Stimulated activated naive CD4-positive, alpha-beta T cell treated with Interleukin-2 at 50 U/mL for 16 hours (primary cell): Measurements from ENCODE around the gene ATP8A2.
A peak's percentile ranks its signal among the peaks of the same experiment; 100 is the strongest.

Experiments used
- DNase-seq: peaks from one replicate; lab custom pipeline; 2025; lab: John Stamatoyannopoulos, UW

ATP8A2 gene

DNA sequence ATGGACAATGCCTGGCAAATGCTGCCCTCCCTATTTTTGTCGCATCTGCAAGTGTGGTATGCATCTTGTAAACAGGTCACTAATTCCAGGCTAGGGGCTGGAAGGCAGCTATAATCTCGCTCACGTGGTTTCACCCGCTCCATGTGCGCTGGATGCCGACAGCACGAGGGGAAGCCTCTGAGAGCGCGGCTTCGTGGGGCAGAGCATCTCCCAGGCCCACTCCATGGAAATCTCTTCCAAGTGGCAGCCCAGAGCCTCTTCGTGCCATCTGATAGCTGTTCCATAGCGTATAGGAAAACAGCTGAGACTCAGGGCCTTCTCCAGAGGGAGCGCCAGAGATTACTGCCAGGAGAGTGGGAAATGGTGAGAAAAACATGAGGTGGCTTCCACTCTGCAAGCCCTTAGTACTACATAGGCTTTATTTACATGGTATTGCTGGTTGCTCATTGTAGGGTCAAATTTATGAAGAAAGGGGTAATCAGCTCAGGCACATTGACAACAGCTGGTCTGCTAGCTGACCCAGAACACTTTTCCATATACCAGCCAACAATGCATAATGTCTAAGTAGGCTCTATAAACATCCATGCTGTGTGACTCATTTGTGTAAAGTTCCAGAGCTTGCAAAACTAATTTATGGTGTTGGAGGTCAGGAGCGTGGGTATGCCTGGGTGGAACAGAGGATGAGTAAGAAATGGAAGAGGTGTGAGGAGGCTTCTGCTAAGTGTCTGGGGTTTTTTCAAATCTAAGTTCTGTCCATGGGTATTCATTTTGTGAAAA, 514.9 kb downstream of the ATP8A2 start:
- DNase-seq = peak; percentile 35

GRCh38 chr13:25887962-25888655, 516.3 kb downstream of the ATP8A2 start:
- DNase-seq = no peak

- DNase-seq = no peak
Measured at GRCh38 chr13:25890671-25891212, 519.0 kb downstream of the ATP8A2 start.

GRCh38 chr13:25898991-25899390, 527.2 kb downstream of the ATP8A2 start:
- no peak for DNase-seq

DNA sequence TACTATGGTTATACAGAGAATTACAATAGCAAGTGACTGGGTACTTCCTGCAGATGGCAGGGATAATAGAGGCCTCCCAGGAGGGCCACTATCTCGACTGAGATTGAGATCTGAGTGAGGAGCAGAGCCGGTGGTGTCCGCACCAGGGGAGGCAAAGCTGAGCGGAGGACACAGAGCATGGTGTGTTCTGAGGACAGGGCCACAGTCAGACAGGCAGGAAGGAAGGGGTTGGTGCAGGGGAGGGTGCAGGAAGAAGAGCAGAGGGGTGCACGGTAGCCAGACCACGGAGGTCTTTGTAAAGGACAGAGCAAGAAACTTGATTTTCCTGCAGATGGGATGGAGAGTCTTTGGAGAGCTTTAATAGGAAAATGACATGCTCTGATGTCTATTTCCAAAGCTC, 527.7 kb downstream of the ATP8A2 start:
- DNase-seq = no peak

DNA sequence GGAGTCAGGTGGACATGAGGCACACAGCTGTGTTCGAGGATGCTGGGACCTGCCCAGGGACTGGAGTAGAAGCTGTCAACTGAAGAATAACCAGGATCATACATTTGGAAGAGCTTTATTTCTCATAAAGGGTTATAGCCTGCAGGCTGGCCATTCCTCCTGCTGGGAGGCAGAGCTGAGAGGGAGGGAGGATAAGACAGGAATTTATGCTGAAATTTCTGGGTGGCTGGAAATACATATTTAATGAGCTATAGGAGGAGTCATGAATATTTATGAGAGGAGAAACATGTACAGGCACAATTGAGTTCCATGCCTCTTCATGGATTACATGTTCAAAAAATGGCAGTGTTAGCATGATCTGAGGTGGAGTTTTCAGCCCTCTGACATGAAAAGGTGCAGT, 528.2 kb downstream of the ATP8A2 start:
- DNase-seq = no peak

DNA sequence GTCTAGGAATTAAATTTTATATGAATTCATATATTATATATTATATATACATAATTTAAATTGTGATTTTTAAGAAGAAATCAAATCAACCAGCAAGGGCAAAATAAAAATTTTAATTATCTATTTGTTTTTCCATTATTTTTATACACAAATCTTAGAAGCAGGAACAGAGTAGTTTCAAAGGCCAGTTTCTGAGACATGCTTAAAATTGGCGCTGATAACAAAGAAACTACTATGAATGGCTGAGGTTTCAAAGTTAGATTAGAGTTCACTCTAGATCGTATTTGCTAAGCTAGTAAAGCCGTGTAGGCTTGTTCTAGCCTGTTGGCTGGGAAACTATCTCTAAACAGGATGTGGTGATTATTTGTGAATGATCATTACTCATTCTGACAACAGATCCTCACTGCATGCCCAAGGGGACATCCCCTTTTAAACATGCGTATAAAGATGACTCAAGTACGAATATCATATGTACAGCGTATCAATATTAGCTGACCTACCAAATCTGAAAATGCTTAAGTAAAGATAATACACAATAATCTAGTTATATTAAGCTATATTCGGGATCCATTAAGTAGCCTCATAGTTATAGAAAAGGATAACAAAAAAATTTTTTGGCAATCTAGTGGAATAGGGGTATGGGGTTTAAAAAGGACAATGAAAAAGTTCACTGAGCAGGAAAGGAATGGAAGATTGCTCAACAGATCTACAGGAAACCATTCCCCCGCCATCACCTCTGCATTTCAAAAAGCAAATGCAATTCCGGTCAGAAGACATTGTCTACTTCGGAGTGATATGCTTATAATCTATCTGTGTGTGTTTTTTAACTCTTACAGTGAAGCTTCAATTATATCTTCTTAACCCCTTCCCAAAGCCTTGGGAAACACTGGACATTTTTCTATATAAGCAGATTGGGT, 529.9 kb downstream of the ATP8A2 start:
- DNase-seq = no peak

DNA sequence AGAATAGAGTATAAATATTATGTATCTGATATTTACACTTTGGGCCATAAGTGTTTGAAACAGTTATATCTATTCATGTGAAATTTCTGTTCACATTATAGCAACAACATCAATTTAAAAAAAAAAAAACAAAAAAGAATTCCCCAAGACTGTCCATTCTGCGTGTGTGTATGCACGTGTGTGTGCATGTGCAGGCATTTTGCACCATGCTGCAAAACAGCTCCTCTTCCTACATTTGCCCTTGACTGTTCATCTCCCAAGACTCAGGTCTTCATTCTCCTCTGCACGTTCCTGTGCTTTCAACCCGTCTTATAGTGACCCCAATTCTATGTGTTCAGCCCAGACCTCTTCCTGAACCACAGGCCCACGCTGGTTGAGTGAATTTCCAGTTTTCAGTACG, 530.7 kb downstream of the ATP8A2 start:
- DNase-seq = no peak

DNA sequence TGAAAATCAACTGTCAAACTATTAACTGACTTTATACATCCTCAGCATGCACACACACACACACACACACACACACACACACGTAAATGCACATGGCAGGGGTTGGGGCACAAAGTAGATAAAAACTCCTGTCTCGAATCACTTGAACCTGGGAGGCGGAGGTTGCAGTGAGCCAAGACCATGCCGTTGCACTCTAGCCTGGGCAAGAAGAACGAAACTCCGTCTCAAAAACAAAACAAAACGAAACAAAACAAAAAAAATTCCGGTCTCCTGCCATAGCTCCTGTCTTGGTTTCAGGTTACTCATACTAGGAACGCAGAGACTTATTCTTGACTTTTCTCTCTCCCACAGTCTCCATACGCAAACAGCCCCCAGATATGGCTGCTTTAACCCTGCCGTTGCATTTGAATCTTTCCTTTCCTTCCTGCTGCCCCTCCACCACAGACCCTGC, 531.1 kb downstream of the ATP8A2 start:
- DNase-seq = peak; percentile 39

GRCh38 chr13:25904830-25905229, 533.1 kb downstream of the ATP8A2 start:
- no peak for DNase-seq

DNA sequence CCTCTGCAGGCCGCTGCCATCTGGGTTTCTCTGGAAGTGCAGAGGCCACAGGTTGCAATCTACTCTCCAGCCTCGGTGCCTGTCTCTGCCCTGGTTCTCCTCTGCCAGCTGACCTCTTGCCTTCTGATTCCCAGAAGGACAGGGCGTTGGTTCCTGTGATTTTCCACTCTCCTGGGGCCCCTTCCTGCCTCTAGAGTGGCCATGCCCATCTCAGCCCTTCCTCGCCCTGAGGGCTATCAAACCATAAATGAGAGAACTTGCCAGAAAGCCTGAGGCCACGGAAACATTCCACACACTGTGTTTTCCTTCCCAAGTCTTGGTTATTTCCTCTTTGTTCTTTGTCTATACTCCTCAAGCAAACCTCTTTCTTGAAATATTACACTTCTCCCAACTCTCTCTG, 533.8 kb downstream of the ATP8A2 start:
- no peak for DNase-seq

- no peak for DNase-seq
Measured at GRCh38 chr13:25906191-25906661, 534.5 kb downstream of the ATP8A2 start.

GRCh38 chr13:25908366-25908765, 536.6 kb downstream of the ATP8A2 start:
- no peak for DNase-seq

DNA sequence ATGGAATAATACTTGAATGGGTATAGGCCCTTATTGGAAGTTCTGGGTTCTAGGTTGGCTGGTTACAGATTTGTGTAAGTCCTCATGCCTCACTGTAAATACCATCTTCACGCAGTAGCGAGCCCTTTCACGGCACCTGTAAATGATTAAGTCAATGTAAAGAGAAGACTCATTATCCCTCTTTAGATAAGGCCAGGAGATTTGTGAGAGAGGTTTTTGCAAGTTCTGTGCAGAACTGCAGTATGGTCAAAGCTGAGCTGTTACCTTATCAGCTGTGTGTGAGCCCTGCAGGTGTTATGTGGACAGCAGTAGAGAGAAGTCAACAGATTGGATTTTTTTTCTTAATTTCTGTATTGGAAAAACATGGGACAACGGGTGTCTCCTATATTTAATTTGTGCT, 538.5 kb downstream of the ATP8A2 start:
- DNase-seq = no peak

DNA sequence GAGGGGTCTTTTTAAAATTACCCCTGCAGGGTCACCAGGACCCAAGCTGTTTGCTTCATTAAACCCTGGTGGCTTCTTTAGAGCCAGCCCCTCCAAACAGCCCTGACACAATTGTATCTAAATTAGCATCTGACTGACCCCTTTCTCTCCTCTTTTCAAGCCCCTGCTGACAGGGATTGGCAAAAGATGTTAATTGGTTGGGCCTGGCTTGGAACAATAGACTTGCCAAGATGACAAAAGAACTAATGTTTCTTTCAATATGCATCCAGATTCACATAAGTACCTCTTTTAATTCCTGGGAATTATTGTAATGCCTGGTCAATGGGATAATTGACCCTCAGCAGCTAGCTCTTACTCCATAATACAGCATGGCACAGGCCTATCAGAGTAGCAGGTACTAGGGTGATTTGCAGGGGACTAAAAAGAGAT, 539.2 kb downstream of the ATP8A2 start:
- DNase-seq = no peak

GRCh38 chr13:25912961-25913360, 541.2 kb downstream of the ATP8A2 start:
- DNase-seq = no peak

DNA sequence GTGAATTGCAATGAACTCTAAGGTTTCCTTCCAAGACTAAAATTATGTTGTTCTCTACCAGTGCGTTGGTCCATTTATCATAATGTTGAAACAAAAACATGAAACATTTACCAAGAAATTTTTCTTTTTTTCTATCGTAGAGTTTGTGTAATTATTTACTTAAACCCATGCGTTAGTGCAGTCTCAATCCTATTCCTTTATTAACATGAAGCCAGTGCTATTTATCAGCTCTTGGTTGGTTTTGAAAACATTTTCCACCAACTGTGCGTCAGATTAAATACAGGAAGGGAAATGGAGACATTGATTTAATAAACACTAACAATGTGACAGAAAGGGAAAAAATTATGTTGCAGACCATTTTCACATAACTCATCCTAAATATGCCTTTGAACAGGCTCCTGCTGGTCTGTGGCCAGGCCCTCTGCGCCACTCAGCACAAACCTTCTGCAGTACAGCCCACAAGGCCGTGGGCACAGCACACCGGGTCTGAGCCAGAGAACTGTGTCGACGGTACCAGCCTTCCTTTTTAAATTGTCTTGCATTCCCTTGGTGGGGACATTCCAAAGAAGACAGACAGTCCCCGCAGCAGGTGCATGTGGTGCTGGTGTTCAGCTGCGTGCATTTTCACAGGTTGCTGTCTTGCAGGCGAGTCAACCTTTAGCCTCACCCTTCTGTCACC, 544.2 kb downstream of the ATP8A2 start:
- no peak for DNase-seq

DNA sequence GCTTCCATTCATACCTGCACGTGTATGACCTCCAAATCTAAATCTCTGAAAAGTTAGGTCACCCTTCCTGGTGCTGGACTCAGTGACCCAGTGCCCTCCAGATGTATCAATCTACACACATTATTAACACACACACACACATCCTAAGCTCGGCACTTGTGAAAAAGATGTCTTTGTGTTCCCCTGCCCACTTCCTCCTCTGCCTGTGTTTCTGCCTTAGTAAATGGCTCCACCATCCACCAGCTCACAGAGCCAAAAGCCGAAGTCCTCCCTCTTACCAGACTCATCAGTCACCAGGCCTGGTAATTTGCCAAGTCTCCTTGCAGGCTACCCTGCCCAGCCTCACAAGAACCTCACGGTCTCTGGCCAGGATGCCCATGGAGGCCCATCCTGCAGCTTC, 548.5 kb downstream of the ATP8A2 start:
- DNase-seq = no peak

DNA sequence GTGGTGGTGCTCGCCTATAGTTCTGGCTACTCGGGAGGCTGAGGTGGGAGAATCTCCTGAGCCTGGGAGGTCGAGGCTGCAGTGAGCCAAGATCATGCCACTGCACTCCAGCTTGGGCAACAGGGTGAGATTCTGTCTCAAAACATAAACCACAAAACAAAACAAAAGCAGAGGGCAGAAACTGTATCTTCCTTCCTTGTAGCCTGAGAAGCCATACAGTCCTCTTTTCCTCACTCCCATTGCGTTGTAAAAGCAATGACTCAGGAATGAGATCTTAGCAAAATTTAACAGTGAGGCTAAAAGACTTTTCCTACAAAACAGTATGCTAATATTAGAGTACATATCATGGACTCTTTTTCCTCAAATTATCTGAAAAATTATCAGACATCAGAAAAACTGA, 549.2 kb downstream of the ATP8A2 start:
- no peak for DNase-seq

DNA sequence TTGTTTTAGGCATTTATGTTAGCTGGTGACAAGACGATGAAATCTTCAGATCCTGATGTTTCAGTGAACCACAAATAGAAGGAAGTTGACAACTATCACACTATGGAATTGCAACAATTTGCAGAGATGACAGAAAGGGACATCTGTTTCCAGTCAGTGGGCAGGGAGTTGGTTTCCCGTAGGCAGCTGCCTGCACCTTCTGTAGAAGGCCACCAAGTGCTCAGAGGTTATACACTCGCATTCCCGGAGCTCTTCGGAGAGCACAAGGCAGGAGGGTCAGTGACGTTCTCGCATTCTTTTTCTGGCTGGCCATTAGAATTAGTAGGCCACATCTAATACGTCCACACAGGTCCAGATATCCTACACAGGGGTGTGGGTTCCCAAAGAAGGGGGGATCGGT, 550.6 kb downstream of the ATP8A2 start:
- no peak for DNase-seq
